ENCODE results near the gene PDHB.
"Not testable (repeated sequence)": the region's sequence is repeated elsewhere in the genome, so short reads cannot be mapped to it uniquely, and the experiment has no call there.

The PDHB gene

GRCh38 chr3:58437276-58437675, 3.6 kb upstream of the PDHB start:
- DNase-seq (ENCODE audit: low read depth): not testable (repeated sequence)

- DNase-seq (ENCODE audit: low read depth): peak; percentile 42
Observed at GRCh38 chr3:58434990-58435389, 1.4 kb upstream of the PDHB start.

- no peak for DNase-seq (ENCODE audit: low read depth)
Observed at GRCh38 chr3:58434511-58434910, 879 bp upstream of the PDHB start.

GRCh38 chr3:58434168-58434504, 504 bp upstream of the PDHB start:
- no peak for DNase-seq (ENCODE audit: low read depth)

GRCh38 chr3:58432905-58433304, 727 bp downstream of the PDHB start:
- DNase-seq (ENCODE audit: low read depth): no peak

- DNase-seq (ENCODE audit: low read depth): peak; percentile 19
Observed at GRCh38 chr3:58429657-58430056, 4.0 kb downstream of the PDHB start.

- no peak for DNase-seq (ENCODE audit: low read depth)
Observed at GRCh38 chr3:58427661-58428361, 5.8 kb downstream of the PDHB start.

- DNase-seq (ENCODE audit: low read depth): no peak
Observed at GRCh38 chr3:58425782-58426181, 7.8 kb downstream of the PDHB start.

- DNase-seq (ENCODE audit: low read depth): no peak
Observed at GRCh38 chr3:58424613-58425012, 9.0 kb downstream of the PDHB start.

GRCh38 chr3:58422756-58423325, 10.8 kb downstream of the PDHB start:
- peak; percentile 40 for DNase-seq (ENCODE audit: low read depth)

- no peak for DNase-seq (ENCODE audit: low read depth)
Observed at GRCh38 chr3:58421004-58421403, 12.6 kb downstream of the PDHB start.

GRCh38 chr3:58419780-58420507, 13.7 kb downstream of the PDHB start:
- DNase-seq (ENCODE audit: low read depth): peak; percentile 18

GRCh38 chr3:58418227-58418626, 15.4 kb downstream of the PDHB start:
- no peak for DNase-seq (ENCODE audit: low read depth)

GRCh38 chr3:58417075-58417474, 16.6 kb downstream of the PDHB start:
- no peak for DNase-seq (ENCODE audit: low read depth)

- DNase-seq (ENCODE audit: low read depth): no peak
Observed at GRCh38 chr3:58416191-58416590, 17.4 kb downstream of the PDHB start.

GRCh38 chr3:58414538-58415197, 19.0 kb downstream of the PDHB start:
- peak; percentile 65 for DNase-seq (ENCODE audit: low read depth)

- no peak for DNase-seq (ENCODE audit: low read depth)
Observed at GRCh38 chr3:58411851-58412830, 21.5 kb downstream of the PDHB start.

- no peak for DNase-seq (ENCODE audit: low read depth)
Observed at GRCh38 chr3:58411036-58411435, 22.6 kb downstream of the PDHB start.

- no peak for DNase-seq (ENCODE audit: low read depth)
Observed at GRCh38 chr3:58409663-58410062, 24.0 kb downstream of the PDHB start.

GRCh38 chr3:58408906-58409305, 24.7 kb downstream of the PDHB start:
- no peak for DNase-seq (ENCODE audit: low read depth)

- peak; percentile 81 for DNase-seq (ENCODE audit: low read depth)
Observed at GRCh38 chr3:58404396-58404795, 29.2 kb downstream of the PDHB start.

All from iris pigment epithelial cell (primary cell).